Loucy (cell line): ENCODE measurements around the gene TRIM67.

ENCODE experiments used
- H2AFZ ChIP-seq: fragments of 200-600 bp; sonication (generic); 2 replicates; pipeline ENCODE4 v1.6.0; 2016; ENCODE audit warnings: antibody characterized with exemption, mild to moderate bottlenecking, low read length, moderate library complexity
- H3F3A ChIP-seq: fragments of 200-600 bp; 2 replicates; pipeline ENCODE4 v1.6.0; 2016; ENCODE audit warnings: antibody characterized with exemption, low read depth, mild to moderate bottlenecking
- H3K27me3 ChIP-seq: fragments of 200-600 bp; sonication (generic); 2 replicates; pipeline ENCODE4 v1.6.1; 2014; ENCODE audit warnings: low read length, mild to moderate bottlenecking; ENCODE audit not compliant: insufficient read depth, poor library complexity, severe bottlenecking
- H3K36me3 ChIP-seq: fragments of 200-600 bp; sonication (generic); 2 replicates; pipeline ENCODE4 v1.6.1; 2016; ENCODE audit warnings: low read length; ENCODE audit not compliant: insufficient read depth
- H3K4me1 ChIP-seq: fragments of 200-600 bp; sonication (generic); 2 replicates; pipeline ENCODE4 v1.5.1; 2014; ENCODE audit warnings: low read length, mild to moderate bottlenecking; ENCODE audit not compliant: insufficient read depth, poor library complexity, severe bottlenecking
- H3K4me2 ChIP-seq: fragments of 200-600 bp; sonication (generic); 2 replicates; pipeline ENCODE4 v1.6.0; 2014; ENCODE audit warnings: antibody characterized with exemption, low read length, low read depth, mild to moderate bottlenecking; ENCODE audit not compliant: poor library complexity, severe bottlenecking
- H3K4me3 ChIP-seq: fragments of 200-600 bp; sonication (generic); 2 replicates; pipeline ENCODE4 v1.5.1; 2014; ENCODE audit warnings: low read length, mild to moderate bottlenecking, mixed read lengths; ENCODE audit not compliant: poor library complexity, severe bottlenecking
- H3K79me2 ChIP-seq: fragments of 200-600 bp; sonication (generic); 2 replicates; pipeline ENCODE4 v1.6.1; 2014; ENCODE audit warnings: low read length; ENCODE audit not compliant: insufficient read depth
- H3K9ac ChIP-seq: fragments of 200-600 bp; sonication (generic); 2 replicates; pipeline ENCODE4 v1.6.0; 2014; ENCODE audit warnings: mild to moderate bottlenecking, low read depth, low read length, moderate library complexity; ENCODE audit not compliant: poor library complexity, severe bottlenecking
- H3K9me2 ChIP-seq: fragments of 200-600 bp; sonication (generic); replicated peaks from 2 replicates; pipeline ENCODE4 v1.6.1; 2016; ENCODE audit warnings: low read depth, low read length, mixed read lengths
- H3K9me3 ChIP-seq: fragments of 200-600 bp; sonication (generic); 2 replicates; pipeline ENCODE4 v1.6.1; 2014; ENCODE audit warnings: mild to moderate bottlenecking, antibody characterized with exemption, low read length, low read depth; ENCODE audit not compliant: insufficient read depth
- H4K20me1 ChIP-seq: fragments of 200-600 bp; sonication (generic); 2 replicates; pipeline ENCODE4 v1.6.0; 2014; ENCODE audit warnings: antibody characterized with exemption, low read length, mild to moderate bottlenecking; ENCODE audit not compliant: insufficient read depth, poor library complexity, severe bottlenecking
- EZH2phosphoT487 ChIP-seq: fragments of 200-600 bp; IDR thresholded peaks from 2 replicates; pipeline ENCODE4 v1.6.1; 2018; ENCODE audit warnings: antibody characterized with exemption, mild to moderate bottlenecking, moderate library complexity, borderline replicate concordance
- TF ChIP-seq, protein P1 (sequence below): fragments of 200-600 bp; sonication (generic); conservative IDR thresholded peaks from 2 replicates; pipeline ENCODE4 v1.5.1; 2014; ENCODE audit warnings: mild to moderate bottlenecking, antibody characterized with exemption, low read length

Gene TRIM67

DNA sequence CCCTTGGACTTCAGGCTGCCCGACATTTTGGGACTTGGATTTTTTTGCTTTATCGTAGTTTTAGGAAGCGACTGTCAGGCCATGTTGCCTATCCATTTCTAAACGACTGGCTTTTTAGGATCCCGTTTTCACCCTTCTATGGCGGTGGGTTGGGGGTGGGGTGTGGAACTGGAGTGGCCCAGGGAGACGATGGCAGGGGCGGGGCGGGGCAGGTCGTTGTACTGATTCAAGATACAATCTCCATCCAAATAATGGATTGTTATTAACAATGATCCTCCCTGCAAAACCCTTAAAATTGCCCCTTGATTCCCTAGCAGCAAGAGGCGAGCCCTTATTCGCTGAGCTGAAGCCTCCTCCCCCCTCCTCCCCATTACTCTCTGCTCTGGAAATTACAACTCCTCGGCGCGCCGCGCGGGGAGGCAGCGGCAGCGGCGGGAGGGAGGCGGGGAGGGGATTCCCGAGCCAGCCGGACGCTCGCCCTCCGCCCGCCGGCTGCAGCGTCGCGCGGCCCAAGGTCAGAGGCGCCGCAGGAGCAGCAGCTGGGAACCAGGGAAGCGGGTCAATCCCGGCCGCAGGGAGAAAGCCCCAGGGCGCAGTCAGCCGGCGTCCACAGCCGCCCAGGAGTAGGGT is at the start of gene TRIM67:
TSS of gene TRIM67 (plus strand) at position 392 of the 630 bp plus-strand sequence. CDS start 912 bp downstream, outside the sequence.
- Histone ChIP-seq H4K20me1 (no peaks in the 10 kb centered on the region), H3K27me3 (no peaks in the 10 kb centered on the region), H3K4me1 (no peaks in the 10 kb centered on the region), H3F3A (no peaks in the 10 kb centered on the region), H3K9ac (no peak within 1 kb of the TSS), H3K9me2 (no peaks in the 10 kb centered on the region), H2AFZ (no peak within 1 kb of the TSS), H3K4me2 (no peak within 1 kb of the TSS), H3K36me3 (no peaks in the 10 kb centered on the region), H3K9me3 (no peaks in the 10 kb centered on the region), H3K79me2 (no peaks in the 10 kb centered on the region), H3K4me3 (no peak within 1 kb of the TSS)
- TF ChIP-seq, protein P1, sequence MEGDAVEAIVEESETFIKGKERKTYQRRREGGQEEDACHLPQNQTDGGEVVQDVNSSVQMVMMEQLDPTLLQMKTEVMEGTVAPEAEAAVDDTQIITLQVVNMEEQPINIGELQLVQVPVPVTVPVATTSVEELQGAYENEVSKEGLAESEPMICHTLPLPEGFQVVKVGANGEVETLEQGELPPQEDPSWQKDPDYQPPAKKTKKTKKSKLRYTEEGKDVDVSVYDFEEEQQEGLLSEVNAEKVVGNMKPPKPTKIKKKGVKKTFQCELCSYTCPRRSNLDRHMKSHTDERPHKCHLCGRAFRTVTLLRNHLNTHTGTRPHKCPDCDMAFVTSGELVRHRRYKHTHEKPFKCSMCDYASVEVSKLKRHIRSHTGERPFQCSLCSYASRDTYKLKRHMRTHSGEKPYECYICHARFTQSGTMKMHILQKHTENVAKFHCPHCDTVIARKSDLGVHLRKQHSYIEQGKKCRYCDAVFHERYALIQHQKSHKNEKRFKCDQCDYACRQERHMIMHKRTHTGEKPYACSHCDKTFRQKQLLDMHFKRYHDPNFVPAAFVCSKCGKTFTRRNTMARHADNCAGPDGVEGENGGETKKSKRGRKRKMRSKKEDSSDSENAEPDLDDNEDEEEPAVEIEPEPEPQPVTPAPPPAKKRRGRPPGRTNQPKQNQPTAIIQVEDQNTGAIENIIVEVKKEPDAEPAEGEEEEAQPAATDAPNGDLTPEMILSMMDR, result no peak
- no peak for TF ChIP-seq EZH2phosphoT487

DNA sequence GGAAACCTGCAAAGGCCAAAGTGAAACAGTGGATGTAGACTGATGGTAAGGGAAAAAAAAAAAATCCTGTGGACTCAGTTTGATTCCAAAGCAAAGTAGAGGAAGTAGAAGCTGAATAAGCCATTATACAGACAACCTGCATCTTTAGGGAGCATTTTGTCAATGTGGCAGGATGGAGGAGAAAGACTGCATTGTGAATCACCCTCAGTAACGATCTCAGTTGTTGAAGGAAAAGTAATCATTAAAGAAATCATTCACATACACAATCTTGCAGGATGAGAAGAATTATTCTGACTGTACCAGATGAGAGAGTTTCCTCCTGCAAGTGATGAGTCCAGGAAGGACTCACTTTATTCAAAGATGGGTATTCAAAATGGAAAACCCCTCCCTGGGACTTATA is 45.1 kb upstream of the TRIM67 start:
- no peak overlapping the region for H3K9ac ChIP-seq
- H3K9me2 ChIP-seq, result no peaks in the 10 kb centered on the region; the same call in 1 of the 2 replicates
- H3K4me3 ChIP-seq, result no peak overlapping the region
- no peaks in the 10 kb centered on the region for H3K4me1 ChIP-seq
- TF ChIP-seq EZH2phosphoT487, result no peak
- TF ChIP-seq, protein P1, result no peak
- H3K36me3 ChIP-seq, result no peaks in the 10 kb centered on the region
- H3K4me2 ChIP-seq, result no peak overlapping the region
- H3K27me3 ChIP-seq, result peaks cover 8% of the 10 kb centered on the region
- no peaks in the 10 kb centered on the region for H3K79me2 ChIP-seq
- no peaks in the 10 kb centered on the region for H3F3A ChIP-seq
- H4K20me1 ChIP-seq, result no peaks in the 10 kb centered on the region
- no peaks in the 10 kb centered on the region; the same call in 1 of the 2 replicates for H3K9me3 ChIP-seq
- no peak overlapping the region for H2AFZ ChIP-seq

DNA sequence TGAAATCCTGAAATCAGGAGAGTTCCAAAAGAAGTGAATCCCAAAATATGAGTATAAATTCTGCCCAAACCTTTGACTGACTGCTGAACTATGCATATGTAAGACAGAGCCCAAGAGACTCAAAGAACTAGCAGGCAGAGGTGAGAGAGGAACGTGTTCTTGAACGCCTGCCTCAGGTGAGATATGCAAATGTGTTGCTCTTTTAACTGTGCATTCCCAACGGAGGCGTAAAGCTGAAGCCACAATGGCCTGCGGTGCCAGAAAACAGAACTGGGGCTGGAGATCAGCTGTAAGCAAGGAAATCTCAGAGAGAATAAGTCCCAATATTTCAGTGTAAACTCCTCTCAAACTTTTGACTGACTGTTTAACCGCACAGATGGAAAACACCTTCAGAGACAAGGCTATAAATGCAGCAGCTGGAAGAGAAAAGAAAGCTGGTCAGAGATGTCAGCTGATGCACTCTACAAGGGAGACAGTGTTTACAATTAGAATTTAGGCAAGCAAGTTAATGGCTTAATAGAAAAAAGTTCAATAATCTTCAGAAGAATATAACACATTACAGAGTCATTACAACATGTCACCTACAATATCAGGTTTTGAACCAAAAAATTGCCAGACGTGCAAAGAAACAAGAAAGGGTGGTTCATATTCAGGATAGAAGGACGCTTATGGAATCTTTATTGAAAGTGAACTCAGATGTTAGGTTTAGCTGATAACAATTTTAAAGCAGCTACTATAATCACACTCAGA is 43.0 kb upstream of the TRIM67 start:
- TF ChIP-seq, protein P1, result no peak
- TF ChIP-seq EZH2phosphoT487, result no peak
- H4K20me1 ChIP-seq, result no peaks in the 10 kb centered on the region
- no peaks in the 10 kb centered on the region for H3K4me1 ChIP-seq
- H3K27me3 ChIP-seq, result peaks cover under 1% of the 10 kb centered on the region
- H3F3A ChIP-seq, result no peaks in the 10 kb centered on the region
- no peak overlapping the region for H2AFZ ChIP-seq
- no peaks in the 10 kb centered on the region for H3K9me2 ChIP-seq
- H3K4me2 ChIP-seq, result no peak overlapping the region
- no peaks in the 10 kb centered on the region for H3K79me2 ChIP-seq
- H3K9ac ChIP-seq, result no peak overlapping the region
- no peaks in the 10 kb centered on the region for H3K9me3 ChIP-seq
- H3K36me3 ChIP-seq, result no peaks in the 10 kb centered on the region
- H3K4me3 ChIP-seq, result no peak overlapping the region
